H1 (cell line): Measurements from ENCODE around the gene MT1B. TPM values are rescaled to one million over a fixed set of nuclear protein-coding genes. Genes with fewer than 3 reads are reported as not detected.

Experiments used
- CTBP2 ChIP-seq: IDR thresholded peaks from 2 replicates; pipeline ENCODE4 v1.7.0; 2011; ENCODE audit warnings: borderline replicate concordance, mild to moderate bottlenecking, moderate library complexity, mixed read lengths, low read length; ENCODE audit not compliant: insufficient read depth, insufficient read length
- EZH2 ChIP-seq: fragments of 200-600 bp; sonication (generic); IDR thresholded peaks from 2 replicates; pipeline ENCODE4 v1.7.1; 2012; ENCODE audit warnings: low read depth, mild to moderate bottlenecking, moderate library complexity, low read length, inconsistent platforms; ENCODE audit not compliant: severe bottlenecking
- KDM4A ChIP-seq: IDR thresholded peaks from one replicate; pipeline ENCODE4 v1.7.1; 2012; ENCODE audit warnings: low read depth, mild to moderate bottlenecking, moderate library complexity, low read length, inconsistent platforms; ENCODE audit not compliant: severe bottlenecking
- MAX ChIP-seq: IDR thresholded peaks from 2 replicates; pipeline ENCODE4 v1.6.1; 2012; ENCODE audit warnings: inconsistent platforms
- RNF2 ChIP-seq: fragments of 200-900, 300-1000 bp; sonication (generic); IDR thresholded peaks from 2 replicates; pipeline ENCODE4 v1.7.1; 2016; ENCODE audit warnings: borderline replicate concordance, low read depth, mild to moderate bottlenecking, antibody characterized with exemption, low read length; ENCODE audit not compliant: poor library complexity, severe bottlenecking; ENCODE audit errors: missing control alignments
- polyA plus RNA-seq, 7 experiments: library from polyadenylated mRNA; depleted of rRNA in 3 of 7; stranded (reverse) in 5 of 7; unstranded in 2 of 7; fragments of >200 nt in 5 of 7; fragments of 200-250 nt in 2 of 7; gene quantifications; 1 replicate in 5 of 7; 2 replicates in 1 of 7; 4 replicates in 1 of 7; pipeline versions ENCODE4 v1.2.1 to v1.2.3, GENCODE V29; 2011 to 2013; ENCODE audit warnings: missing spikeins in 2 of 7, mixed read lengths in 2 of 7
- total RNA-seq: library from RNA; stranded (reverse); fragmentation: NEBNext Ultra II Directional; extraction: Animal tissue kit (Norgen Biotek cat#: 25700); gene quantifications from 2 replicates; pipeline ENCODE4 v1.2.1, GENCODE V29; 2021

Gene MT1B
- total and polyA plus RNA-seq, 2 of the 8 experiments (the other 6 are each of a cell fraction or from before 2014, with no cell fraction given) = not detected

GRCh38 chr16:56637814-56638750 lies 13.6 kb upstream of the MT1B start, which contains the start of gene MT1A (continued):
- TF ChIP-seq CTBP2 = peak; percentile 75
- TF ChIP-seq MAX = peak; percentile 64
- peak; percentile 97 for TF ChIP-seq RNF2
- peak; percentile 72 for TF ChIP-seq KDM4A
- peak; percentile 100 for TF ChIP-seq EZH2
- TF ChIP-seq, all 59 proteins: peak for 8
